K562 (cell line): ENCODE measurements around the gene RNU6-7. TPM values are rescaled to one million over a fixed set of nuclear protein-coding genes. Genes with fewer than 3 reads are reported as not detected.

ENCODE experiments used
- ATAC-seq: fragments of 200-7000 bp; cut with Tn5 transposase; 3 replicates; pipeline ENCODE4 v1.9.1; 2020; ENCODE audit warnings: moderate library complexity
- BruUV-seq: library from RNA; stranded (reverse); fragments of 400-500 nt; replicated peaks from 2 replicates; lab custom pipeline; 2021; lab: Mats Ljungman, UMichigan
- CTCF ChIA-PET: fragments of 300-600 bp; formaldehyde crosslinking; extraction: SDS; loops from one replicate; lab custom pipeline; 2021; ENCODE audit warnings: low intra/inter-chr PET ratio; lab: Yijun Ruan, JAX
- POLR2A ChIA-PET: fragments of 300-600, 350-650 bp; sonication (Branson Sonifier 250); formaldehyde crosslinking; extraction: SDS; loops from one replicate; lab custom pipeline; 2021; ENCODE audit warnings: antibody characterized with exemption, inconsistent platforms; lab: Yijun Ruan, JAX
- DNase-seq, 4 experiments: peaks; one replicate each; pipeline versions ENCODE4 v3.0.0 to v3.0.0-alpha.2; 2011 to 2018; ENCODE audit warnings: low spot score in 3 of 4, mixed read lengths in 3 of 4; ENCODE audit errors: extremely low read depth in 1 of 4
- FAIRE-seq: peaks from 2 replicates; lab custom pipeline; 2011; peaks lifted over from hg19 to GRCh38; lab: Jason Lieb, UNC
- H2AFZ ChIP-seq: 2 replicates; pipeline ENCODE4 v1.6.0; 2011; ENCODE audit warnings: low read depth, low read length, control low read depth, inconsistent platforms
- H3K27ac ChIP-seq: fragments of 200-600 bp; 3 replicates; pipeline ENCODE4 v1.8.0; 2011; ENCODE audit warnings: low read depth, mild to moderate bottlenecking, control low read depth, inconsistent platforms, low read length, moderate library complexity, mixed read lengths; ENCODE audit errors: extremely low read depth
- H3K27me3 ChIP-seq, 2 experiments: fragments of 300-600 bp in 1 of 2; 2 replicates in 1 of 2; 3 replicates in 1 of 2; pipeline versions ENCODE4 v1.6.0 to v1.8.0; 2011; ENCODE audit warnings: inconsistent platforms in 2 of 2, low read length in 2 of 2, mild to moderate bottlenecking in 1 of 2, mixed read lengths in 1 of 2, moderate library complexity in 1 of 2; ENCODE audit not compliant: control insufficient read depth in 2 of 2, insufficient read depth in 2 of 2
- H3K36me3 ChIP-seq: fragments of 300-600 bp; 3 replicates; pipeline ENCODE4 v1.8.0; 2011; ENCODE audit warnings: mild to moderate bottlenecking, low read length, inconsistent platforms; ENCODE audit not compliant: control insufficient read depth, insufficient read depth
- H3K4me1 ChIP-seq, 2 experiments: fragments of 200-600 bp in 1 of 2; replicated peaks in 1 of 2; 2 replicates in 1 of 2; 3 replicates in 1 of 2; pipeline versions ENCODE4 v1.5.1 to v1.8.0; 2011; ENCODE audit warnings: inconsistent platforms in 2 of 2, low read length in 2 of 2, mild to moderate bottlenecking in 1 of 2, mixed read lengths in 1 of 2, moderate library complexity in 1 of 2; ENCODE audit not compliant: control insufficient read depth in 2 of 2, insufficient read depth in 2 of 2
- H3K4me2 ChIP-seq: 2 replicates; pipeline ENCODE4 v1.6.1; 2011; ENCODE audit warnings: low read length, control low read depth, inconsistent platforms, mixed read lengths; ENCODE audit not compliant: insufficient read depth
- H3K4me3 ChIP-seq: fragments of 200-600 bp; sonication (generic), shearing (Covaris generic); 2 replicates; pipeline ENCODE4 v1.5.1; 2016; ENCODE audit warnings: control low read depth, inconsistent platforms
- H3K79me2 ChIP-seq: fragments of 200-600 bp; 3 replicates; pipeline ENCODE4 v1.8.0; 2011; ENCODE audit warnings: low read length, inconsistent platforms; ENCODE audit not compliant: control insufficient read depth, insufficient read depth
- H3K9ac ChIP-seq, 2 experiments: 2 replicates each; pipeline versions ENCODE4 v1.6.0 to v1.6.1; 2011; ENCODE audit warnings: low read depth in 2 of 2, low read length in 2 of 2, control low read depth in 1 of 2, inconsistent platforms in 1 of 2, mild to moderate bottlenecking in 1 of 2, mixed read lengths in 1 of 2; ENCODE audit not compliant: insufficient read depth in 1 of 2
- H3K9me1 ChIP-seq: one replicate; pipeline ENCODE4 v1.6.0; 2011; ENCODE audit warnings: inconsistent platforms, mild to moderate bottlenecking, low read length, moderate library complexity; ENCODE audit not compliant: control insufficient read depth, insufficient read depth
- H3K9me3 ChIP-seq: replicated peaks from 2 replicates; pipeline ENCODE4 v1.5.1; 2011; ENCODE audit warnings: low read depth, low read length, inconsistent platforms; ENCODE audit not compliant: control insufficient read depth, insufficient read depth
- H4K20me1 ChIP-seq: replicated peaks from 2 replicates; pipeline ENCODE4 v1.6.1; 2011; ENCODE audit warnings: low read length, inconsistent platforms, mixed read lengths; ENCODE audit not compliant: control insufficient read depth, insufficient read depth
- CEBPB ChIP-seq: fragments of 450-650 bp; IDR thresholded peaks from 2 replicates; pipeline ENCODE4 v1.6.1; 2016; ENCODE audit warnings: missing genetic modification characterization, missing compliant biosample characterization
- CEBPG ChIP-seq, 3 experiments: fragments of 200-800 bp in 1 of 3; sonication (Bioruptor generic) in 1 of 3; sonication (generic) in 1 of 3; formaldehyde crosslinking in 1 of 3; IDR thresholded peaks in 2 of 3; conservative IDR thresholded peaks in 1 of 3; 2 replicates each; pipeline versions ENCODE4 v1.6.1 to v1.8.0; 2016 to 2022; ENCODE audit warnings: missing compliant biosample characterization in 2 of 3, missing genetic modification characterization in 2 of 3, mild to moderate bottlenecking in 1 of 3, missing genetic modification reagents in 1 of 3
- ID3 ChIP-seq, 2 experiments: fragments of 250-450 bp in 1 of 2; fragments of 450-650 bp in 1 of 2; sonication (Bioruptor Pico) in 1 of 2; IDR thresholded peaks; 2 replicates each; pipeline versions ENCODE4 v1.6.1 to v1.8.0; 2016 to 2021; ENCODE audit warnings: mild to moderate bottlenecking in 2 of 2, moderate library complexity in 2 of 2, missing compliant biosample characterization in 1 of 2, missing genetic modification characterization in 1 of 2
- MBD1 ChIP-seq: fragments of 250-450 bp; sonication (Bioruptor Pico); IDR thresholded peaks from 2 replicates; pipeline ENCODE4 v1.8.0; 2022; ENCODE audit warnings: inconsistent platforms
- PURB ChIP-seq: sonication (generic); formaldehyde crosslinking; IDR thresholded peaks from 2 replicates; pipeline ENCODE4 v1.9.0; 2021; ENCODE audit warnings: low read depth, mild to moderate bottlenecking, missing genetic modification reagents
- SMAD4 ChIP-seq: fragments of 250-450 bp; sonication (Bioruptor Pico); conservative IDR thresholded peaks from 2 replicates; pipeline ENCODE4 v1.8.0; 2021; ENCODE audit warnings: inconsistent platforms, mild to moderate bottlenecking, moderate library complexity
- STAT5B ChIP-seq: fragments of 250-450 bp; sonication (Bioruptor Pico); IDR thresholded peaks from 2 replicates; pipeline ENCODE4 v1.8.0; 2021; ENCODE audit warnings: mild to moderate bottlenecking, inconsistent platforms
- TAF15 ChIP-seq: fragments of 200-400 bp; formaldehyde crosslinking; IDR thresholded peaks from 2 replicates; pipeline ENCODE4 v1.6.1; 2017; ENCODE audit warnings: mild to moderate bottlenecking, low read depth, low read length, moderate library complexity
- TFAM ChIP-seq: fragments of 250-450 bp; sonication (Bioruptor Pico); conservative IDR thresholded peaks from 2 replicates; pipeline ENCODE4 v1.5.0; 2021; ENCODE audit warnings: mild to moderate bottlenecking, moderate library complexity
- ZBTB7A ChIP-seq: IDR thresholded peaks from 2 replicates; pipeline ENCODE4 v1.6.1; 2011; ENCODE audit warnings: low read depth, mild to moderate bottlenecking, low read length, moderate library complexity, borderline replicate concordance; ENCODE audit not compliant: control insufficient read depth
- WGBS: fragments of 100-300 bp; shearing (Covaris generic); methylation state at CpG from one replicate; pipeline ENCODE4 v1.1.6; 2016; ENCODE audit warnings: low coverage, mixed read lengths; ENCODE audit not compliant: insufficient coverage; ENCODE audit errors: missing lambda C conversion rate; 5-methylcytosine and 5-hydroxymethylcytosine counted together
- in situ Hi-C: fragments of 300-500 bp; cut with MboI; formaldehyde crosslinking; loops from 4 replicates; pipeline ENCODE4 v1.15.0; 2018; ENCODE audit warnings: inconsistent platforms, mixed read lengths
- intact Hi-C: fragments of 100-400 bp; cut with micrococcal nuclease; formaldehyde crosslinking; loops from 2 replicates; pipeline ENCODE4 v1.14.2; 2022
- polyA plus RNA-seq, 8 experiments: library from polyadenylated mRNA; depleted of rRNA in 4 of 8; stranded (reverse) in 5 of 8; unstranded in 3 of 8; fragments of >200 nt; fragmentation: Nextera tagmentation in 2 of 8; fragmentation: Illumina TruSeq in 1 of 8; extraction: Ambion mirVana in 2 of 8; extraction: Trizol in 1 of 8; gene quantifications; 2 replicates each; pipeline versions ENCODE4 v1.2.1 to v1.2.3, GENCODE V29; 2011 to 2014; ENCODE audit warnings: inconsistent platforms in 1 of 8, missing spikeins in 1 of 8
- total RNA-seq, 7 experiments: library from RNA; depleted of rRNA in 6 of 7; stranded (reverse); fragments of >200 nt in 6 of 7; fragmentation: Illumina TruSeq in 2 of 7; extraction: Trizol in 2 of 7; gene quantifications; 2 replicates each; pipeline versions ENCODE4 v1.2.1 to v1.2.3, GENCODE V29; 2011 to 2021; ENCODE audit warnings: low replicate concordance in 1 of 7

RNU6-7 gene
- total and polyA plus RNA-seq, 9 of the 15 experiments (the other 6 are each of a cell fraction or from before 2014, with no cell fraction given), result not detected

GRCh38 chr14:32205554-32205953 lies 3.7 kb downstream of the RNU6-7 start:
- Histone ChIP-seq H3K27ac (no peak overlapping the region), H3K4me1 (peaks cover 3 to 8% of the 10 kb centered on the region in 2 experiments; a peak in 3 of 5 replicates), H3K9me1 (no peaks in the 10 kb centered on the region), H3K4me2 (no peak overlapping the region), H3K9me3 (no peaks in the 10 kb centered on the region), H3K4me3 (no peak overlapping the region), H2AFZ (no peak overlapping the region), H3K27me3 (no peaks in the 10 kb centered on the region), H3K79me2 (no peaks in the 10 kb centered on the region), H3K9ac (no peak overlapping the region), H3K36me3 (no peaks in the 10 kb centered on the region), H4K20me1 (no peaks in the 10 kb centered on the region)
- no TSS peak for BruUV-seq
- TF ChIP-seq TAF15, result no peak
- TF ChIP-seq ID3 (CRISPR knock-in tag; IDR thresholded peaks at IDR 0.05), result no peak
- no peak for TF ChIP-seq ID3 (tag; IDR thresholded peaks at IDR 0.05)
- TF ChIP-seq MBD1 (CRISPR knock-in tag), result no peak
- no peak for TF ChIP-seq CEBPG (CRISPR knock-in tag; IDR thresholded peaks at IDR 0.05)
- TF ChIP-seq CEBPG (tag; conservative IDR thresholded peaks at IDR 0.05 in 1 of 2, IDR thresholded peaks at IDR 0.05 in 1 of 2), result peak in 1 of 2 experiments; percentile 54; a peak in 1 of 4 replicates
- TF ChIP-seq SMAD4, result no peak
- no peak for TF ChIP-seq STAT5B (CRISPR knock-in tag)
- no peak for TF ChIP-seq PURB (CRISPR knock-in tag)
- TF ChIP-seq CEBPB (tag), result peak; percentile 85
- no peak for TF ChIP-seq ZBTB7A
- TF ChIP-seq TFAM (CRISPR knock-in tag), result no peak
- CTCF ChIA-PET, result no interaction called here
- WGBS, result 29% methylated on average over 2 of the region's 3 CpGs
- FAIRE-seq (no peak), DNase-seq (no peak), ATAC-seq (no peak)
- intact Hi-C loops, result no loop called here
- in situ Hi-C loops, result no loop called here
- POLR2A ChIA-PET, result no interaction called here
